ENCODE results near the gene CDH24.

The CDH24 gene

DNA sequence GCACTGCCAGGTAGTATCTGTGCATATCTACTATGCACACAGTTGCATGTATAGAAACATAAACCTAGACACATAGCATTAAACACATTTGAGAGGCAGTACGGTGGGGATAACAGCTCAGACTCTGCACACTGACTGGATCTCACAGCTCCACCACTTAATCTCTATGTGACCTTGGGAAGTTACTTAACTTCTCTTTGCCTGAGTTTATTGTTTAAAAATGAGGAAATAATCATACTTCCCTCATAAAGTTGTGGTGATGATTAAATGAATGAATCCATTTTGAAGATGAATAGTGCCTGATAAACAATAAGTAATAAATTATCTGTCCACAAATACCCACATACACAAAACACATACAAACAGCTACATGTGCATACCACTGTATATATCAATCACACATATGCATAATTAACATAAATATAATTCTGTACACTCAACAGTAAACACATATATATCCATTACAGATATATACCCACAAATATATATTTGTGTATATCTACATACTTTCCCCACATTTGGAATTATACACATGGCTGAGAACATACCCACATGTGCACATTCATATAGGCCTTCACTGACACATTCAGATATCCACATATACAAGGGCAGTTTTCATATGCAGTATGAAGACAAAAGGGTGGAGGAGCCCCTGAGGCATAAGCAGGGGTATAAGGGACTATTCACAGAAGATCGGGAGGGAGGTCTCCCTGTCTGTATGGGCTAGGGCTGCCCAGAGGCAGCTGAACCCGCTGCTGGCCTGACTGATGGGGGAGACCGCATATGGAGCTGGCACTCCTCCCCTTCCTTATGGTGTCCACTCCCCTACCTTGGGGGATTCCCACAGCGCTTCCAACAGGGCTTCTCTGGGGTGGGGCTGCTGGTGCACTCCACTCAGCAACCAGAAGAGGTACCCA lies 5.9 kb downstream of the CDH24 start:
- DNase-seq (ENCODE audit: low read depth in 1 of 2, low spot score in 1 of 2): no peak
- Histone ChIP-seq H3K27me3 (ENCODE audit: insufficient read depth, poor library complexity, severe bottlenecking) (no peaks in the 10 kb centered on the region), H3K4me3 (replicated peaks; ENCODE audit: insufficient read depth, low read length) (no peak overlapping the region), H3K27ac (replicated peaks) (no peak overlapping the region)
- TF ChIP-seq POLR2AphosphoS5 (IDR thresholded peaks at IDR 0.05; ENCODE audit: low read depth) (no peak), SPI1 (IDR thresholded peaks at IDR 0.05; ENCODE audit: borderline replicate concordance, low read depth) (no peak), GABPA (IDR thresholded peaks at IDR 0.05; ENCODE audit: low read depth) (no peak)
- TF ChIP-seq, protein P1, sequence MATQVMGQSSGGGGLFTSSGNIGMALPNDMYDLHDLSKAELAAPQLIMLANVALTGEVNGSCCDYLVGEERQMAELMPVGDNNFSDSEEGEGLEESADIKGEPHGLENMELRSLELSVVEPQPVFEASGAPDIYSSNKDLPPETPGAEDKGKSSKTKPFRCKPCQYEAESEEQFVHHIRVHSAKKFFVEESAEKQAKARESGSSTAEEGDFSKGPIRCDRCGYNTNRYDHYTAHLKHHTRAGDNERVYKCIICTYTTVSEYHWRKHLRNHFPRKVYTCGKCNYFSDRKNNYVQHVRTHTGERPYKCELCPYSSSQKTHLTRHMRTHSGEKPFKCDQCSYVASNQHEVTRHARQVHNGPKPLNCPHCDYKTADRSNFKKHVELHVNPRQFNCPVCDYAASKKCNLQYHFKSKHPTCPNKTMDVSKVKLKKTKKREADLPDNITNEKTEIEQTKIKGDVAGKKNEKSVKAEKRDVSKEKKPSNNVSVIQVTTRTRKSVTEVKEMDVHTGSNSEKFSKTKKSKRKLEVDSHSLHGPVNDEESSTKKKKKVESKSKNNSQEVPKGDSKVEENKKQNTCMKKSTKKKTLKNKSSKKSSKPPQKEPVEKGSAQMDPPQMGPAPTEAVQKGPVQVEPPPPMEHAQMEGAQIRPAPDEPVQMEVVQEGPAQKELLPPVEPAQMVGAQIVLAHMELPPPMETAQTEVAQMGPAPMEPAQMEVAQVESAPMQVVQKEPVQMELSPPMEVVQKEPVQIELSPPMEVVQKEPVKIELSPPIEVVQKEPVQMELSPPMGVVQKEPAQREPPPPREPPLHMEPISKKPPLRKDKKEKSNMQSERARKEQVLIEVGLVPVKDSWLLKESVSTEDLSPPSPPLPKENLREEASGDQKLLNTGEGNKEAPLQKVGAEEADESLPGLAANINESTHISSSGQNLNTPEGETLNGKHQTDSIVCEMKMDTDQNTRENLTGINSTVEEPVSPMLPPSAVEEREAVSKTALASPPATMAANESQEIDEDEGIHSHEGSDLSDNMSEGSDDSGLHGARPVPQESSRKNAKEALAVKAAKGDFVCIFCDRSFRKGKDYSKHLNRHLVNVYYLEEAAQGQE (IDR thresholded peaks at IDR 0.05; ENCODE audit: insufficient replicate concordance, low read depth): no peak
- TF ChIP-seq, protein P2, sequence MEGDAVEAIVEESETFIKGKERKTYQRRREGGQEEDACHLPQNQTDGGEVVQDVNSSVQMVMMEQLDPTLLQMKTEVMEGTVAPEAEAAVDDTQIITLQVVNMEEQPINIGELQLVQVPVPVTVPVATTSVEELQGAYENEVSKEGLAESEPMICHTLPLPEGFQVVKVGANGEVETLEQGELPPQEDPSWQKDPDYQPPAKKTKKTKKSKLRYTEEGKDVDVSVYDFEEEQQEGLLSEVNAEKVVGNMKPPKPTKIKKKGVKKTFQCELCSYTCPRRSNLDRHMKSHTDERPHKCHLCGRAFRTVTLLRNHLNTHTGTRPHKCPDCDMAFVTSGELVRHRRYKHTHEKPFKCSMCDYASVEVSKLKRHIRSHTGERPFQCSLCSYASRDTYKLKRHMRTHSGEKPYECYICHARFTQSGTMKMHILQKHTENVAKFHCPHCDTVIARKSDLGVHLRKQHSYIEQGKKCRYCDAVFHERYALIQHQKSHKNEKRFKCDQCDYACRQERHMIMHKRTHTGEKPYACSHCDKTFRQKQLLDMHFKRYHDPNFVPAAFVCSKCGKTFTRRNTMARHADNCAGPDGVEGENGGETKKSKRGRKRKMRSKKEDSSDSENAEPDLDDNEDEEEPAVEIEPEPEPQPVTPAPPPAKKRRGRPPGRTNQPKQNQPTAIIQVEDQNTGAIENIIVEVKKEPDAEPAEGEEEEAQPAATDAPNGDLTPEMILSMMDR (IDR thresholded peaks at IDR 0.05; ENCODE audit: insufficient read depth, low read length): no peak

- no peak for TF ChIP-seq GABPA (IDR thresholded peaks at IDR 0.05; ENCODE audit: low read depth)
- TF ChIP-seq POLR2AphosphoS5 (IDR thresholded peaks at IDR 0.05; ENCODE audit: low read depth): no peak
- TF ChIP-seq, protein P2 (IDR thresholded peaks at IDR 0.05; ENCODE audit: insufficient read depth, low read length): no peak
- TF ChIP-seq, protein P1 (IDR thresholded peaks at IDR 0.05; ENCODE audit: insufficient replicate concordance, low read depth): no peak
- TF ChIP-seq SPI1 (IDR thresholded peaks at IDR 0.05; ENCODE audit: borderline replicate concordance, low read depth): no peak
- H3K4me3 ChIP-seq (replicated peaks; ENCODE audit: insufficient read depth, low read length): no peak overlapping the region
- no peak for DNase-seq (ENCODE audit: low read depth in 1 of 2, low spot score in 1 of 2)
- H3K27me3 ChIP-seq (ENCODE audit: insufficient read depth, poor library complexity, severe bottlenecking): no peaks in the 10 kb centered on the region
- H3K27ac ChIP-seq (replicated peaks): no peak overlapping the region
Observed at GRCh38 chr14:23049011-23049410, 8.3 kb downstream of the CDH24 start.

- DNase-seq (ENCODE audit: low read depth in 1 of 2, low spot score in 1 of 2): no peak
- no peaks in the 10 kb centered on the region for H3K27me3 ChIP-seq (ENCODE audit: insufficient read depth, poor library complexity, severe bottlenecking)
- H3K4me3 ChIP-seq (replicated peaks; ENCODE audit: insufficient read depth, low read length): no peak overlapping the region
- no peak overlapping the region for H3K27ac ChIP-seq (replicated peaks)
- TF ChIP-seq, protein P1 (IDR thresholded peaks at IDR 0.05; ENCODE audit: insufficient replicate concordance, low read depth): no peak
Observed at GRCh38 chr14:23047751-23048693, 9.3 kb downstream of the CDH24 start.

Data from HL-60 (cell line).